ENCODE results near the gene NTRK2.

- TF ChIP-seq CTCF (conservative IDR thresholded peaks at IDR 0.05) (no peak), EZH2 (IDR thresholded peaks at IDR 0.05; ENCODE audit: low read depth) (no peak)
Measured at GRCh38 chr9:85004818-85005413, 335.4 kb downstream of the NTRK2 start.
